ENCODE measurements around the gene CFAP92. TPM values are rescaled to one million over a fixed set of nuclear protein-coding genes. Genes with fewer than 3 reads are reported as not detected.

The CFAP92 gene
- total RNA-seq, 1 donor from 2014 or later, result 8.7 TPM

- TF ChIP-seq CTCF (conservative IDR thresholded peaks at IDR 0.05), result no peak
- H3K9me3 Mint-ChIP-seq, result no peaks in the 10 kb centered on the region
- peaks cover 4% of the 10 kb centered on the region for H3K36me3 Mint-ChIP-seq (ENCODE audit: low read depth)
- no peak overlapping the region for H3K4me3 Mint-ChIP-seq
- H3K4me1 Mint-ChIP-seq, result peaks cover 26% of the 10 kb centered on the region
- H3K27me3 Mint-ChIP-seq (ENCODE audit: low read depth), result no peaks in the 10 kb centered on the region
- DNase-seq (ENCODE audit: low read depth, low spot score), result no peak
- no peak overlapping the region for H3K27ac Mint-ChIP-seq (ENCODE audit: unreplicated experiment)
Measured at GRCh38 chr3:129019266-129019665, 25.4 kb upstream of the CFAP92 start.

- Mint-ChIP-seq H3K4me3 (no peak overlapping the region), H3K27ac (ENCODE audit: unreplicated experiment) (no peak overlapping the region), H3K27me3 (ENCODE audit: low read depth) (no peaks in the 10 kb centered on the region), H3K4me1 (peaks cover 27% of the 10 kb centered on the region), H3K36me3 (ENCODE audit: low read depth) (peaks cover 2% of the 10 kb centered on the region), H3K9me3 (no peaks in the 10 kb centered on the region)
- no peak for DNase-seq (ENCODE audit: low read depth, low spot score)
- no peak for TF ChIP-seq CTCF (conservative IDR thresholded peaks at IDR 0.05)
Measured at GRCh38 chr3:129018751-129019150, 24.9 kb upstream of the CFAP92 start.

- no peak for TF ChIP-seq CTCF (conservative IDR thresholded peaks at IDR 0.05)
- no peaks in the 10 kb centered on the region for H3K9me3 Mint-ChIP-seq
- no peak for DNase-seq (ENCODE audit: low read depth, low spot score)
- peaks cover 27% of the 10 kb centered on the region for H3K4me1 Mint-ChIP-seq
- H3K27me3 Mint-ChIP-seq (ENCODE audit: low read depth), result no peaks in the 10 kb centered on the region
- peaks cover 4% of the 10 kb centered on the region for H3K36me3 Mint-ChIP-seq (ENCODE audit: low read depth)
- H3K4me3 Mint-ChIP-seq, result no peak overlapping the region
- no peak overlapping the region for H3K27ac Mint-ChIP-seq (ENCODE audit: unreplicated experiment)
Measured at GRCh38 chr3:129018271-129018670, 24.4 kb upstream of the CFAP92 start.

GRCh38 chr3:129017484-129017899, 23.6 kb upstream of the CFAP92 start:
- Mint-ChIP-seq H3K4me1 (peaks cover 27% of the 10 kb centered on the region), H3K27ac (ENCODE audit: unreplicated experiment) (no peak overlapping the region), H3K9me3 (no peaks in the 10 kb centered on the region), H3K36me3 (ENCODE audit: low read depth) (peaks cover 4% of the 10 kb centered on the region), H3K4me3 (no peak overlapping the region), H3K27me3 (ENCODE audit: low read depth) (no peaks in the 10 kb centered on the region)
- no peak for TF ChIP-seq CTCF (conservative IDR thresholded peaks at IDR 0.05)
- DNase-seq (ENCODE audit: low read depth, low spot score), result no peak

- DNase-seq (ENCODE audit: low read depth, low spot score), result no peak
- Mint-ChIP-seq H3K27me3 (ENCODE audit: low read depth) (no peaks in the 10 kb centered on the region), H3K36me3 (ENCODE audit: low read depth) (peaks cover 2% of the 10 kb centered on the region), H3K4me1 (peaks cover 27% of the 10 kb centered on the region), H3K27ac (ENCODE audit: unreplicated experiment) (no peak overlapping the region), H3K9me3 (no peaks in the 10 kb centered on the region), H3K4me3 (no peak overlapping the region)
- TF ChIP-seq CTCF (conservative IDR thresholded peaks at IDR 0.05), result no peak
Measured at GRCh38 chr3:129016720-129017483, 23.0 kb upstream of the CFAP92 start.
